Fibroblast of lung (primary cell): ENCODE results near the gene ITCH. TPM values are rescaled to one million over a fixed set of nuclear protein-coding genes. Genes with fewer than 3 reads are reported as not detected.
"Not testable (repeated sequence)": the region's sequence is repeated elsewhere in the genome, so short reads cannot be mapped to it uniquely, and the experiment has no call there.

Experiments
- DNase-seq, 2 donors: peaks; one replicate each; pipeline versions ENCODE4 v3.0.0 to v3.0.0-alpha.2; 2010; ENCODE audit warnings: low read depth in 2 of 2
- H2AFZ ChIP-seq: 2 replicates; pipeline ENCODE4 v1.5.1; 2012; ENCODE audit warnings: low read length, control low read depth, inconsistent platforms
- H3K27ac ChIP-seq: 2 replicates; pipeline ENCODE4 v1.5.1; 2011; ENCODE audit warnings: low read length, control low read depth; ENCODE audit not compliant: insufficient read depth
- H3K27me3 ChIP-seq: 2 replicates; pipeline ENCODE4 v1.5.1; 2011; ENCODE audit warnings: mild to moderate bottlenecking, low read length; ENCODE audit not compliant: control insufficient read depth, insufficient read depth
- H3K36me3 ChIP-seq: 2 replicates; pipeline ENCODE4 v1.5.1; 2011; ENCODE audit warnings: low read length; ENCODE audit not compliant: control insufficient read depth, insufficient read depth
- H3K4me1 ChIP-seq: 2 replicates; pipeline ENCODE4 v1.5.1; 2011; ENCODE audit warnings: low read length; ENCODE audit not compliant: control insufficient read depth, insufficient read depth; ENCODE audit errors: extremely low read depth
- H3K4me2 ChIP-seq: 2 replicates; pipeline ENCODE4 v1.5.1; 2011; ENCODE audit warnings: low read length, control low read depth; ENCODE audit not compliant: insufficient read depth; ENCODE audit errors: extremely low read depth
- H3K4me3 ChIP-seq, 4 experiments: fragments of 200-600 bp in 1 of 4; sonication (generic) in 1 of 4; replicated peaks in 1 of 4; 2 replicates each; pipeline ENCODE4 v1.5.1; 2011 to 2016; ENCODE audit warnings: low read length in 4 of 4, low read depth in 3 of 4, mild to moderate bottlenecking in 3 of 4, control low read depth in 2 of 4, inconsistent platforms in 1 of 4, mixed read lengths in 1 of 4; ENCODE audit not compliant: insufficient read depth in 1 of 4; ENCODE audit errors: control extremely low read depth in 1 of 4
- H3K79me2 ChIP-seq: 2 replicates; pipeline ENCODE4 v1.5.1; 2012; ENCODE audit warnings: mild to moderate bottlenecking, low read length, inconsistent platforms; ENCODE audit not compliant: control insufficient read depth, insufficient read depth
- H3K9ac ChIP-seq: 2 replicates; pipeline ENCODE4 v1.5.1; 2011; ENCODE audit warnings: mild to moderate bottlenecking, low read length, control low read depth; ENCODE audit not compliant: insufficient read depth
- H3K9me3 ChIP-seq: 2 replicates; pipeline ENCODE4 v1.5.1; 2012; ENCODE audit warnings: low read depth, low read length; ENCODE audit not compliant: control insufficient read depth, insufficient read depth
- H4K20me1 ChIP-seq: 2 replicates; pipeline ENCODE4 v1.5.1; 2011; ENCODE audit warnings: low read length; ENCODE audit not compliant: control insufficient read depth, insufficient read depth; ENCODE audit errors: extremely low read depth
- EZH2 ChIP-seq: IDR thresholded peaks from 2 replicates; pipeline ENCODE4 v1.5.1; 2012; ENCODE audit warnings: low read length, control low read depth, mild to moderate bottlenecking; ENCODE audit errors: missing control alignments
- polyA plus RNA-seq, 2 donors: library from polyadenylated mRNA; depleted of rRNA in 1 of 2; stranded (reverse) in 1 of 2; unstranded in 1 of 2; fragments of >200 nt; gene quantifications; 2 replicates each; pipeline ENCODE4 v1.2.1, GENCODE V29; 2011 to 2012; ENCODE audit warnings: missing spikeins in 1 of 2
- total RNA-seq: library from RNA; depleted of rRNA; stranded (reverse); fragments of >200 nt; gene quantifications from 2 replicates; pipeline ENCODE4 v1.2.1, GENCODE V29; 2014
- TF ChIP-seq, protein P1 (sequence below), 2 donors: IDR thresholded peaks in 1 of 2; conservative IDR thresholded peaks in 1 of 2; 1 replicate in 1 of 2; 2 replicates in 1 of 2; pipeline ENCODE4 v1.5.1; 2011 to 2012; ENCODE audit warnings: low read length in 2 of 2, control low read depth in 1 of 2, inconsistent platforms in 1 of 2, low read depth in 1 of 2, mild to moderate bottlenecking in 1 of 2

ITCH gene
- total and polyA plus RNA-seq, 2 donors (not counting 1 experiment from before 2014, with no cell fraction given) = 25.0 to 77.6 TPM

DNA sequence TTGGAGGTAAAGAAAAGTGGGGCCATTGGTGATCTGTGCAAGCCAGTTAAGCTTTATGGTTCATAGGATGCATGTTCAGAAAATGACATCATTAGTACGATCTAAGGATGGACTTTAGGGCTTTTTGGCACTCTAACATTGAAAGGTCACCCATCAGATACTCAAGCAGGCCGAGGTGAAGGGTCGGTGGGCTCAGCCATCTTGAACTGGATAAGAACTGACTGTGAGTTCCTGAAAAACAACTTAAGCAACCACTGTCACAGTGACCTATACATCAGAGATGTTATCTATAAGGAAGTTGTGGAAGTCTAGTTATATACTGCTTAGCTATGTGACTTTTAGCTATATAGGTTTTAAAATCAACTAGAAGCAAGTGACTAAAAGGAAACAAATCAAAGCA lies 13.0 kb upstream of the ITCH start:
- H3K4me1 ChIP-seq = peaks cover 2% of the 10 kb centered on the region
- H3K27me3 ChIP-seq = no peaks in the 10 kb centered on the region
- H3K9ac ChIP-seq = no peak overlapping the region
- no peaks in the 10 kb centered on the region for H3K79me2 ChIP-seq
- H4K20me1 ChIP-seq = no peaks in the 10 kb centered on the region
- no peak for TF ChIP-seq EZH2
- TF ChIP-seq, protein P1, sequence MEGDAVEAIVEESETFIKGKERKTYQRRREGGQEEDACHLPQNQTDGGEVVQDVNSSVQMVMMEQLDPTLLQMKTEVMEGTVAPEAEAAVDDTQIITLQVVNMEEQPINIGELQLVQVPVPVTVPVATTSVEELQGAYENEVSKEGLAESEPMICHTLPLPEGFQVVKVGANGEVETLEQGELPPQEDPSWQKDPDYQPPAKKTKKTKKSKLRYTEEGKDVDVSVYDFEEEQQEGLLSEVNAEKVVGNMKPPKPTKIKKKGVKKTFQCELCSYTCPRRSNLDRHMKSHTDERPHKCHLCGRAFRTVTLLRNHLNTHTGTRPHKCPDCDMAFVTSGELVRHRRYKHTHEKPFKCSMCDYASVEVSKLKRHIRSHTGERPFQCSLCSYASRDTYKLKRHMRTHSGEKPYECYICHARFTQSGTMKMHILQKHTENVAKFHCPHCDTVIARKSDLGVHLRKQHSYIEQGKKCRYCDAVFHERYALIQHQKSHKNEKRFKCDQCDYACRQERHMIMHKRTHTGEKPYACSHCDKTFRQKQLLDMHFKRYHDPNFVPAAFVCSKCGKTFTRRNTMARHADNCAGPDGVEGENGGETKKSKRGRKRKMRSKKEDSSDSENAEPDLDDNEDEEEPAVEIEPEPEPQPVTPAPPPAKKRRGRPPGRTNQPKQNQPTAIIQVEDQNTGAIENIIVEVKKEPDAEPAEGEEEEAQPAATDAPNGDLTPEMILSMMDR (conservative IDR thresholded peaks at IDR 0.05 in 1 of 2, IDR thresholded peaks at IDR 0.05 in 1 of 2; ENCODE audit: low read depth in 1 of 2, low read length in 2 of 2) = no peak
- no peak overlapping the region for H3K27ac ChIP-seq
- H3K9me3 ChIP-seq = no peaks in the 10 kb centered on the region
- H3K36me3 ChIP-seq = no peaks in the 10 kb centered on the region
- no peak overlapping the region for H3K4me3 ChIP-seq
- H3K4me2 ChIP-seq = no peak overlapping the region
- no peak for DNase-seq
- no peak overlapping the region for H2AFZ ChIP-seq

DNA sequence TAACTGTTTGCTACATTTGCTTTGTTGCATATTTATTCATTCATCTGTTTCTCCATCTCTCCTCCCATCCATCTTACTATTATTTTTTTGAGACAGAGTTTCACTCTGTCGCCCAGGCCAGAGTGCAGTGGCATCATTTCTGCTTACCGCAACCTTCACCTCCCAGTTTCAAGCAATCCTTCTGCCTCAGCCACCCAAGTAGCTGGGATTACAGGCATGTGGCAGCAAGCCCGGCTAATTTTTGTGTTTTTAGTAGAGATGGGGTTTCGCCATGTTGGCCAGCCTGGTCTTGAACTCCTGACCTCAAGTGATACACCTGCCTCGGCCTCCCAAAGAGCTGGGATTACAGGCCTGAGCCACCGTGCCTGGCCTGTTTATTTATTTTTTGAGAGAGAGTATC lies 9.6 kb upstream of the ITCH start:
- H4K20me1 ChIP-seq, H2AFZ ChIP-seq, H3K9ac ChIP-seq, H3K36me3 ChIP-seq, H3K9me3 ChIP-seq, H3K4me2 ChIP-seq, H3K27ac ChIP-seq, H3K79me2 ChIP-seq, DNase-seq, H3K4me1 ChIP-seq, H3K4me3 ChIP-seq, H3K27me3 ChIP-seq: not testable (repeated sequence)

GRCh38 chr20:34355427-34355826 lies 7.6 kb upstream of the ITCH start:
- H3K4me2 ChIP-seq = no peak overlapping the region
- H3K27ac ChIP-seq = no peak overlapping the region
- H3K27me3 ChIP-seq = no peaks in the 10 kb centered on the region
- no peak overlapping the region for H3K9ac ChIP-seq
- no peaks in the 10 kb centered on the region for H3K79me2 ChIP-seq
- H3K4me1 ChIP-seq = no peaks in the 10 kb centered on the region
- no peaks in the 10 kb centered on the region for H3K9me3 ChIP-seq
- no peak for DNase-seq
- TF ChIP-seq, protein P1 (conservative IDR thresholded peaks at IDR 0.05 in 1 of 2, IDR thresholded peaks at IDR 0.05 in 1 of 2; ENCODE audit: low read depth in 1 of 2, low read length in 2 of 2) = no peak
- no peak for TF ChIP-seq EZH2
- H2AFZ ChIP-seq = no peak overlapping the region
- H3K36me3 ChIP-seq = no peaks in the 10 kb centered on the region
- no peak overlapping the region for H3K4me3 ChIP-seq
- no peaks in the 10 kb centered on the region for H4K20me1 ChIP-seq

DNA sequence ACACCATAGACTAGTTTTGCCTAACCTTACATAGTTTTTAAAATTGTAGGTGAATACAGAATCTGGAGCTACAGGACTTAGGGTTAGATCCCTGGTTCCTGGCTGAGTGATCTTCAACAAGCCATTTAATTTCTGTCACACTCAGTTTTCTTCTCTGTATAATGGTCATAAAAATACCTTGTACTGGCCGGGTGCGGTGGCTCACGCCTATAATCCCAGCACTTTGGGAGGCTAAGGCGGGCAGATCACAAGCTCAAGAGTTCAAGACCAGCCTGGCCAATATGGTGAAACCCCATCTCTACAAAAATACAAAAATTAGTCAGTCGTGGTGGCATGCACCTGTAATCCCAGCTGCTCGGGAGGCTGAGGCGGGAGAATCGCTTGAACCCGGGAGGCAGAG lies 3.3 kb upstream of the ITCH start:
- peaks cover 13% of the 10 kb centered on the region for H3K79me2 ChIP-seq
- H3K27ac ChIP-seq, H2AFZ ChIP-seq, H3K9me3 ChIP-seq, H3K27me3 ChIP-seq, H3K9ac ChIP-seq, H3K36me3 ChIP-seq, H3K4me1 ChIP-seq, DNase-seq, H3K4me3 ChIP-seq, H3K4me2 ChIP-seq, H4K20me1 ChIP-seq: not testable (repeated sequence)
